Tibial nerve (tissue), 3 donors: ENCODE measurements around the gene CAB39.

Source experiments
- CTCF ChIP-seq, 5 experiments: fragments of 200-600 bp in 3 of 5; fragments of 450-650 bp in 2 of 5; sonication (generic) in 3 of 5; IDR thresholded peaks; one replicate each; pipeline ENCODE4 v1.5.1; 2016 to 2019; ENCODE audit warnings: antibody characterized with exemption in 5 of 5, mild to moderate bottlenecking in 3 of 5, moderate library complexity in 2 of 5
- POLR2A ChIP-seq, 2 donors: fragments of 450-650 bp; IDR thresholded peaks; one replicate each; pipeline ENCODE4 v1.6.1; 2017; ENCODE audit warnings: antibody characterized with exemption in 2 of 2, mild to moderate bottlenecking in 2 of 2, moderate library complexity in 2 of 2

- TF ChIP-seq CTCF (IDR thresholded peaks at IDR 0.05) (no peak), POLR2A (IDR thresholded peaks at IDR 0.05) (no peak)
Measured at GRCh38 chr2:230754200-230754599, 41.6 kb downstream of the CAB39 start.
